Esophagus mucosa (tissue), 1 donor: ENCODE measurements around the gene MRPL54. TPM values are rescaled to one million over a fixed set of nuclear protein-coding genes. Genes with fewer than 3 reads are reported as not detected.
A peak's percentile ranks its signal among the peaks of the same experiment; 100 is the strongest.

Experiments
- ATAC-seq: fragments of 200-7000 bp; cut with Tn5 transposase; one replicate; pipeline ENCODE4 v1.9.1; 2020
- total RNA-seq: library from RNA; stranded (reverse); gene quantifications from one replicate; pipeline ENCODE4 v1.2.4, GENCODE V29; 2023
- donor health status: DM: yes; HTN: yes; CAD: no.

The MRPL54 gene
- total RNA-seq, result 62.3 TPM

GRCh38 chr19:3762501-3763459, at the start of gene MRPL54:
TSS of gene MRPL54 (plus strand) at chr19:3762682. CDS start at chr19:3762701, 19 bp downstream.
- ATAC-seq, result peak; percentile 95

- ATAC-seq, result no peak
Observed at GRCh38 chr19:3716147-3716668, 46.3 kb upstream of the MRPL54 start.

GRCh38 chr19:3719868-3720267, 42.6 kb upstream of the MRPL54 start:
- ATAC-seq, result no peak

- ATAC-seq, result peak; percentile 37
Observed at GRCh38 chr19:3720349-3720917, 42.0 kb upstream of the MRPL54 start.

- ATAC-seq, result peak; percentile 87
Observed at GRCh38 chr19:3721131-3721886, 41.2 kb upstream of the MRPL54 start.

GRCh38 chr19:3721887-3722442, 40.5 kb upstream of the MRPL54 start:
- no peak for ATAC-seq

- peak; percentile 47 for ATAC-seq
Observed at GRCh38 chr19:3722443-3723109, 39.9 kb upstream of the MRPL54 start.

GRCh38 chr19:3723110-3723488, 39.4 kb upstream of the MRPL54 start:
- ATAC-seq, result no peak

GRCh38 chr19:3723883-3724282, 38.6 kb upstream of the MRPL54 start:
- ATAC-seq, result no peak

- no peak for ATAC-seq
Observed at GRCh38 chr19:3725121-3725520, 37.4 kb upstream of the MRPL54 start.

GRCh38 chr19:3725640-3726310, 36.7 kb upstream of the MRPL54 start:
- peak; percentile 32 for ATAC-seq

- ATAC-seq, result no peak
Observed at GRCh38 chr19:3730457-3730958, 32.0 kb upstream of the MRPL54 start.

- no peak for ATAC-seq
Observed at GRCh38 chr19:3732108-3732507, 30.4 kb upstream of the MRPL54 start.

- ATAC-seq, result no peak
Observed at GRCh38 chr19:3733549-3734309, 28.8 kb upstream of the MRPL54 start.

GRCh38 chr19:3734310-3734600, 28.2 kb upstream of the MRPL54 start:
- no peak for ATAC-seq

GRCh38 chr19:3736106-3736724, 26.3 kb upstream of the MRPL54 start:
- ATAC-seq, result no peak

GRCh38 chr19:3737487-3738205, 24.8 kb upstream of the MRPL54 start:
- no peak for ATAC-seq

- ATAC-seq, result peak; percentile 16
Observed at GRCh38 chr19:3738477-3739220, 23.8 kb upstream of the MRPL54 start.

- ATAC-seq, result peak; percentile 23
Observed at GRCh38 chr19:3740431-3740830, 22.1 kb upstream of the MRPL54 start.
